Measurements from ENCODE around the gene THAP3. TPM values are rescaled to one million over a fixed set of nuclear protein-coding genes. Genes with fewer than 3 reads are reported as not detected.

The THAP3 gene
- total RNA-seq, 4 donors from 2014 or later: 21.1 to 51.7 (median 33.7) TPM

DNA sequence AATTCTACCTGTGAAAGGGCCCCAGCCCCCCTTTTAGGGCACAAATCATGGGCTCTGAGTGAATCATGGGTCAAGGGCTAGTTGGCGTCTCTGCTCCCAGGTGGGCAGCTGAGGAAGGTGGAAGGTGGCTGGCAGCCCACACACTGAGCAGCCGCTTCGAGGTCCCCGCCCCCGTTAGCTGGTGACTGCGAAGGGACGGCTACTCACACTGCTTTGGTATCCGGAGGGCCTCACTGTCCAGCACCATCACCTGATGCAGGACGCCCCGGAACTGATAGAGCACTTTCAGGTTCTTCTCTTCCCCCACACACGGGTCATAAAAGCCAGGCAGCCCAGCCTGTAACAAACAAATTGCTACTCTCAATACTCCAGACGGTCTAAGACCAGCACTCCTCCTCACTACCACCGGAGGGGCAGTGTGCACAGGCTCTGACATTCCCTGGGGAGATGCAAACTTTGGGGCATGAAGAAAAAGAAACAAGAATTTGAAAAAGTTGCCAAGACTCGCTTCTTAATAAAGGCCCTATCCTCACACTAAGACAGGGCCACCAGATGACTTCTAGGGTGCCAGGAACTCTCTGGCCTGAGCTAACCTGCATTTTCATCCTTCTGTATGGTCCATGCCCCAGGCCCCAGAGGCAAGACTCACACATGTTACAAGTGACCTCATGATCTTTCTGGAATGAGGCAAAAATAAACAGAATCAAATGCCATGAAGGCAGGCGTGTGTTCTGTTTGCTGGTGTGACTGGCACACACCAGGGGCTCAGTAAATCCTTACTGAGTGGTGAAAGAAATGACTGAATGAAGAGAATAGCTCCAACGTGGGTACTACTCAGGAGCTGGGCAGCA, 11.5 kb downstream of the THAP3 start:
- TF ChIP-seq, protein P1, sequence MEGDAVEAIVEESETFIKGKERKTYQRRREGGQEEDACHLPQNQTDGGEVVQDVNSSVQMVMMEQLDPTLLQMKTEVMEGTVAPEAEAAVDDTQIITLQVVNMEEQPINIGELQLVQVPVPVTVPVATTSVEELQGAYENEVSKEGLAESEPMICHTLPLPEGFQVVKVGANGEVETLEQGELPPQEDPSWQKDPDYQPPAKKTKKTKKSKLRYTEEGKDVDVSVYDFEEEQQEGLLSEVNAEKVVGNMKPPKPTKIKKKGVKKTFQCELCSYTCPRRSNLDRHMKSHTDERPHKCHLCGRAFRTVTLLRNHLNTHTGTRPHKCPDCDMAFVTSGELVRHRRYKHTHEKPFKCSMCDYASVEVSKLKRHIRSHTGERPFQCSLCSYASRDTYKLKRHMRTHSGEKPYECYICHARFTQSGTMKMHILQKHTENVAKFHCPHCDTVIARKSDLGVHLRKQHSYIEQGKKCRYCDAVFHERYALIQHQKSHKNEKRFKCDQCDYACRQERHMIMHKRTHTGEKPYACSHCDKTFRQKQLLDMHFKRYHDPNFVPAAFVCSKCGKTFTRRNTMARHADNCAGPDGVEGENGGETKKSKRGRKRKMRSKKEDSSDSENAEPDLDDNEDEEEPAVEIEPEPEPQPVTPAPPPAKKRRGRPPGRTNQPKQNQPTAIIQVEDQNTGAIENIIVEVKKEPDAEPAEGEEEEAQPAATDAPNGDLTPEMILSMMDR (IDR thresholded peaks at IDR 0.05; ENCODE audit: low read depth): no peak

DNA sequence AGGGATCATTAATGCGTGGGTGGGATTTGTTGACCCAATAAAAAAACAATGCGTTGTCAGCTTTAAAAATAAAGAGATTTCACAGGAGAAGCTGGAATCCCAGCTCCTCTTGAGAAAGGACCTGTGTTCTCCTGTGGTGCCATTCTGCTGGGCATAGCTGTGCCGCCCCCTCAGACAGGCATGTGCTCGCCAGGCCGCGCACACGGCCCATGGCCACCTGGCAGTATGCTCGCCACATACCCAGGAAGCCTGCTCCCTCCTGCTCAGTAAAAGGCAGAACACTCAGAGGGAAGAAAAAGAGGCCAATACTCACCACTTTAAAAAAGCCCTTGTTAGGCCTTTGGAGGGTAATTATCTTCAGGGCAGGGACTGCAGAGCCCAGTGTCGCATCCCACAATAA, 13.1 kb downstream of the THAP3 start:
- TF ChIP-seq, protein P1 (IDR thresholded peaks at IDR 0.05; ENCODE audit: low read depth): no peak

DNA sequence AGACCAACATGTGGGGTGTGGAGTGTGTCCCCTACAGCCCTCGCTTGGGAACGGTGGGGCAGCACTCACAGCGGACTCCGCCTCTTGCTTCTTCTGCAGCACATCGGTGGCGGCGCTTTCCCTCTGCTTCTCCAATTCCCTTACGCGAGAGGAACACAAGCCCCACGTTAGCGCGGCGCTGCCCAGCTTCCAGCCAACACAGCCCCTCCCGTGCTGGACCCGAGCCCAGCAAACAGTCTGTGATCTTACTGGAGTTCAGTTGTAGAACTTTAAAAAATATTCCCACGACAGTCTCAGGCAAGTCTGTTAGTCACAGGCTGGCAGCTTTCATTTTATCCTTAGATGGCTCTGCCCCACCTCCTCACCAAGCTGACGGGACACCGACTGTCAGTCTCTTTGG, 13.6 kb downstream of the THAP3 start:
- TF ChIP-seq, protein P1 (IDR thresholded peaks at IDR 0.05; ENCODE audit: low read depth): no peak

DNA sequence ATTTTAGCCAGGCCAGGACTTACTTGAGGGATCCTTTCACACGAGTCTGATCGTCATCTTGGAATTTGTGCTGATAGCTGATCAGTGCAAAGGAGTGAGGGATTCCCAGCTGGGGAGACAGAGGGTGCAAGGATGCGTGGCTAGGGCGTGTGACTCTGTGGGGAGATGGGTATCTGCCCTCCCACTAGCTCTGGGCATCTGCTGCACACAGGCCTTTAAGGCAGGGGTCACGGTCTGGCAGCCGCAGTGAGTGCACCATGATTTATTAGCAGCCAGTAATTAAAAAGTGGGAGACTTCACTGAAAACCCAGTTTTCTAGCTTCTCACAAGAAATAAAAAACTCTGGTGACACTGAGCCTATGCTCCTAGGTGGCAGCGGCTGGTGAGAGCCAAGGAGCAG, 20.4 kb downstream of the THAP3 start:
- TF ChIP-seq, protein P1 (IDR thresholded peaks at IDR 0.05; ENCODE audit: low read depth): no peak

DNA sequence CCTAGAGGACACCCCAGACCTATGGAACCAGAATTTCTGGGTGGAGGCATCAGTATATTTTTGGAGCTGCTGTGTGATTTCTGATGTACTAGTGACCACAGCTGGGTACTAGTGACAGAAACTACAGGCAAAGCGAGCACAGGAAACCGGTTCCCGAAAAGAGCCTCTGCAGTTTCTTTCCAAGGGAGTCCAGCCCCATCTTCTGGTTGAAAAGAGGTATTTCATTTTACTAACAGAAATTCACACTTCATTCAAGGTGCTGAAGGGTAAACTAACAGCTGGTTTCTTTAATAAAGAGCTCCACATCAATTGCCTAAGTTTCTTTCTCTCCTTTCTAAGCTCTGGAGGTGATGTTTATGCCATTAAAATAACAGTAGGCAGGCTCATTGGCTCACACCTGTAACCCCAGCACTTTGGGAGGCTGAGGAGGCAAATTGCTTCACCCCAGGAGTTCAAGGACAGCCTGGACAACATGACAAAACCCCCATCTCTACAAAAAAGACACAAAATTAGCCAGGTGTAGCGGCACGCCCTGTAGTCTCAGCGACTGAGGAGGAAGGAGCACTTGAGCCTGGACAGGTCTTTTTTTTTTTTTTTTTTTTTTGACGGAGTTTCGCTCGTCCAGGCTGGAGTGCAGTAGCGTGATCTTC, 22.0 kb downstream of the THAP3 start:
- TF ChIP-seq, protein P1 (IDR thresholded peaks at IDR 0.05; ENCODE audit: low read depth): no peak

DNA sequence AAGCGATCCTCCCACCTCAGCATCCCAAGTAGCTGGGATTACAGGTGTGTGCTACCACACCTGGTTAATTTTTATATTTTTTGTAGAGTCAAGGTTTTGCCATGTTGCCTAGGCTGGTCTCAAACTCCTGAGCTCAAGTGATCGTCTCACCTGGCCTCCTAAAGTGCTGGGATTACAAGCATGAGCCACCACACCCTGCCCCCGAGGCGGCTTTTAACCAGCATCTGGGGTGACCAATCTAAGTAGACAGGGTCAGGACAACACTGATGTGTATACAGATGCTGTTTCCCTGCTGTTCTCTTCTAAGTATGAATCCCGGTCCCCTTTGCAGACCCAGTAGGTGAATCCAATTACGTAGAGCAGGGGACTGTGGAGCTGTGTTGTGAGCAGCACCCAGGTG, 23.9 kb downstream of the THAP3 start:
- TF ChIP-seq, protein P1 (IDR thresholded peaks at IDR 0.05; ENCODE audit: low read depth): no peak

DNA sequence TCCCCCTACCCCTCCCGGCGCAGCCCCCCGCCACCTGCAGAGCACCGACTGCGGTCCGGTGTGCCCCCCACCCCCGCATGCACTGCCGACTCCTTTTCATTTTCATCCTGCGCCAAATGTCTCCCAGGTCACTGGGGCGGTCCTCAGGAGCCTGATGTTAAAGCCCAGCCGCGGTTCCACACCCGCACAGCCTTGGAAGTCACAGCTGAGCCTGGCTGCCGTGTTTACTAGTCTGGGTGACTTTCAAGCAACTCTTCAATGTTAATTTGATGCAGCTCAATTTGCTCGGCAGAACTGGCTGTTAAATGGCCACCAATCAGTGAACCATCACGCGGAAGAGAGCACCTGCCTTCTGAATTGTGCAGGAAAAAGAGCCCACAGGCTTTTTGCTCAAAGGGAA, 27.2 kb downstream of the THAP3 start:
- TF ChIP-seq, protein P1 (IDR thresholded peaks at IDR 0.05; ENCODE audit: low read depth): no peak
